ENCODE data around the gene SEMA3F. TPM values are rescaled to one million over a fixed set of nuclear protein-coding genes. Genes with fewer than 3 reads are reported as not detected.

The SEMA3F gene
- total RNA-seq, 1 experiment from 2014 or later, result 1.5 TPM

- in situ Hi-C loops (cut with HindIII; ENCODE audit: low pct_unique_long_range_greater_than_20kb, low sequenced_read_pairs), result no loop called here
- no peak for DNase-seq (ENCODE audit: low read depth, low spot score)
Measured at GRCh38 chr3:50164984-50165909, 10.1 kb downstream of the SEMA3F start.

DNA sequence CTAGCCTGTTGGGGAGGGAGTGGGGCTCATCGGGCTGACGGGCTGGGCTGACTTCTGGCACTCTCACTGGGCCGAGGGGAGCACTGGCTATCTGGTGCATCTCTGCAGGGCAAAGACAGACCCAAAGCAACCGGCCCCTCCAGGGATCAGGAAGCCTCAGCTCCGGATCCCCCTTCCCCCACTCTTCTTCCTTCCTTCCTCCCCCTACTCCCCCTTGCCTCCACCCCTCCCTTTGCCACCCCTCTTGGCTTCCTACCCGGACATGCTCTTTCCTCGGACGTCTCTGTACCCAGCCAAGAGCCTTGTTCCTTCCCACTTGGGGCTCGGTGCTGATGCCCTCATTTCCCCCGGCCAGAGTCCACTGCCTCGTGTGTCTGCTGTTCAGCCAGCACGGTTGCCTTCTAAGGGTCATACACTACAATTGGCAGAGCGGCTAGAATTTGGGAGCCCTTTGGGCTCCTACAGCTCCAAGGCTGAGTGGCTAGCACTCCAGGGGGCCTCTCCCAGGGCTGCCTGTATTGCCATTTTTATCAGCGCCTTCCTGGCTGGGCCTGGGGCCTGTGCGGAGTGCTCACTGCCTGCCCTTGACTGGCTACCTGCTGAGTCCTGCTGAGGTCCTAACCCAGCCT lies 10.9 kb downstream of the SEMA3F start:
- DNase-seq (ENCODE audit: low read depth, low spot score), result no peak
- in situ Hi-C loops (cut with HindIII; ENCODE audit: low pct_unique_long_range_greater_than_20kb, low sequenced_read_pairs), result no loop called here

DNA sequence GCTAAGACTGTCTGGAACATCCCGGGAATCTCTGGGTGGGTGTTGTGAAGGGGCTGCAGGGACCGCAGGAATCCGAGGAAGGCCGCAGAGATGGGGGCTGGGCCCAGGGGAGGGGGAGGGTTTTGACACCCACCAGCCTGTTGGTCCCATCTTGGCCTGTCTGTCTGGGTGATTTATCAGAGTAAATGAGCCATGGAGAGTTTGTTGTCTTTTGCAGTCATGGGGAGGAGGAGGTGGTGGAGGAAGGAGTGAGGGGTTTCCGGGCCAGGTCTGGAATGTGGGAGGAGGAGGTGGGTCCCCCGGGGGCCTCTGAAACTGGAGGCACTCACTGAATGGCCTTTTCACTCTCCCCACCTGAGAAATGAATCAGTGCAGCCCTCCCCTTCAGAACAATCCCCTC lies 11.5 kb downstream of the SEMA3F start:
- DNase-seq (ENCODE audit: low read depth, low spot score), result no peak
- in situ Hi-C loops (cut with HindIII; ENCODE audit: low pct_unique_long_range_greater_than_20kb, low sequenced_read_pairs), result no loop called here

DNA sequence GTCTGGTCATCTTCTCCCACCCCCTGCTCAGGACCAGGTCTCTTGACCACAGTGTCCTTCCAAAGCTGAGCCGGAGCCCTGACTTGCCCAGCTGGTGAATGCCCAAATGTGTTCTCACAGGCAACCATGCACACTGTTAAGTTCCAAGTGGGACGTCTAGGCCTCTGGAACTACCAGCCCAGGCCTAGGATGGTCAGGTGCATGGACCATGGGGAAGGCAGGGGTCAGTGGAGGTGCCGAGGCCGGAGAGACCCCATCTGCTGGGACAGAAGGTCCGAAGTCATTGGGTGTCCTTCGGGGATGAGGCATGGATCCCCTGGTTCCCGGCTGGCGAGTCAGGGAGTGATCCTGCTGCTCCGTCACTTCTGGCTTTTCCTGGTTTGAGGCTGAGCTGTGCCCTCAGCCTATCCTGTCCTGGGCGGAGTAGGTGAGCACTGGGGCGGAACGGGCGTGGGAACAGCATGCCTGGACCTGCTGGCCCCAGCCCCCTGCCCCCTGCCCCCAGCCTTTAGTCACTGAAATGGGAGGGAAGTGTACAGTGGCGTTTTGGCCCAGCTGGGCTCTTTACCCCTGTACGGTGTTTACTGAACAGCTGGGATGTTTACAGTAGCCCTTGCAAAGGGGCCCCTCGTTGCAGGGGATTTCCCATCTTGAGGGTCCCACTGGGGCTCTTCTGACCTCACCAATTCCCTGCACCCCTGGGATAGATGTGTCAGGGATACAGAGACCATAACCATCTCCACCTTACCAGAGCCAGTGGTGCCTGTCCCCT lies 12.1 kb downstream of the SEMA3F start:
- no peak for DNase-seq (ENCODE audit: low read depth, low spot score)
- in situ Hi-C loops (cut with HindIII; ENCODE audit: low pct_unique_long_range_greater_than_20kb, low sequenced_read_pairs), result no loop called here

DNA sequence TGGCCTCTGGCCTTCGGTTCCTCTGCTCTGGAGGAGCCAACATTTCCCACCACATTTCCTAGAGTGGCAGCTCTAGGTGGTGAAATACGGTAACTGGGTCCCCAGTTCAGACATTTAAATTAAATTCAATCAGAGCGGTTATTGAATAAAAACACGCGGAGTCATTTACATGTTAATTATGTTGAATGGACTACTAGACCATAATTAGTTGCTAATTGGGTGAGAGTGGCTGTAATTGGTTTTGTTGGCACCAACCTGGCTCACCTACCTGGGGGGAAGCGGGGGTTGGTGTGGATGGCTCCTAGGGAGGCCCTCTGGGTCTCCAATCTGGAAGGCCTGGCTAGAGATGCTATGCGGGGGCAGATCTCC lies 12.7 kb downstream of the SEMA3F start:
- DNase-seq (ENCODE audit: low read depth, low spot score), result no peak
- in situ Hi-C loops (cut with HindIII; ENCODE audit: low pct_unique_long_range_greater_than_20kb, low sequenced_read_pairs), result no loop called here

DNA sequence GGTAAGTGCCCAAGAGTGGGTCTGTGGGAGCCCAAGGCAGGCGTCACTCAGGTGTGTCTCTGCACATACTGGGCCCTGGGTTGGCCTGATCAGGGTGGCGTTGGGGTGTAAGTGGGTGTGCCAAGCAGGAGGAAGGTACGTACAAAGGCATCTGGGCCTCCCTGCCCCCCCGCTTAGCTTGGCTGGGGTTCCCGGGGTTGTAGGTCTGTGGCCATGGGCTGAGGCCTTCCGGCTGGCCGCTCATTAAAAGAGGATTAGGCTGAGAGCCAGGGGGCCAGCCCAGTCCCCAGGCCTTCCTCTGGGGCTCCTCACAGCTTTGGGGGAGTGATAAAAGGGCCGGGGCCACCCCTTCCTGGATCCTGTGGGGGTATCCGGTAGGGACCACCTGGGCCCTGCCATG lies 13.3 kb downstream of the SEMA3F start:
- in situ Hi-C loops (cut with HindIII; ENCODE audit: low pct_unique_long_range_greater_than_20kb, low sequenced_read_pairs), result no loop called here
- no peak for DNase-seq (ENCODE audit: low read depth, low spot score)

DNA sequence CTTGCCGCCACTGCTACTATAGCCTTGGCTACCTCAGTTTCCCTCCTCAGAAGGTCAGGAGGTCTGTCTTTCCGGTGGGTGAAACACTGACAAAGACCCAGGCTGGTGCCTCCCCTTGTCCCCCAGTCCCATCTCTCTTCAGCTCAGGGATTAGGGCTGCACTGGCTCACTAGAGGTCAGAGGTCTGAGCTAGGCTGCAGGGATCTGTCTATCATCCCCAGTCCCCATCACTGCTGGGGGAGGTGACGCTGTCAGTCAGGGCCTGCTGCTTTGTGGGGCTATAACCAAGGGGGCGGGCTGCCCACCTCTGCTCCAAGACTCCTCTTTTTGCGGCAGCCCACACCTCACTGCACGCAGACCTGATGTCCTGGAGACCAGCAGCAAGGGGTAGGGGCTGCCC lies 13.7 kb downstream of the SEMA3F start:
- no peak for DNase-seq (ENCODE audit: low read depth, low spot score)
- in situ Hi-C loops (cut with HindIII; ENCODE audit: low pct_unique_long_range_greater_than_20kb, low sequenced_read_pairs), result no loop called here

DNA sequence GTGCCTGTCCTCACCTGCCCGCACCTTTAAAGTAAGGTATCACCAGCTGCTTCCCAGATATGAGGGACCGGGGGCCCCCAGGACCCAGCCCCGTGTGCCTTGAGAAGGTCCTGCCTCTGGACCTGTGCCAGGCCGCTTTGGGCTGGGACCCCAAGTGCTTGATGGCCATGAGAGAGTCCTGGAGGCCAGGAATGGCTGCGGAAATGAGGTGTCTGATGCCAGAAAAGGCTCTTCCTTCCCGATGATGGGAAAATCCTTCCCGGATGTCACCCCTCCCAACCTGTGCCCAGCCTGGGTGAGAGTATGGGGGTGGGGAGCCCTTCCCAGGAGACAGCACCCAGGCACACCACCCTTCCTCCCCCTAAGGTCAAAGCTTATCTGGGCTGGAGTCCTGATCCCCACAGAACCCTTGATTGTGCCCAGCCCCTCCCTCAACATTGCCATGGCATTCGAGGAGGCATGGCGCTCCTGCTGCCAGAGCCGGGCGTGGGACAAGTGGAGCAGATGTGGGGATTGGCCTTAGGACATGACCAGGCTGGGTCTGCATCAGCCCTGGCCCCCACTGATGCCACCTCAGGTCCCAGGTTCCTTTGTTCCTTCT lies 14.2 kb downstream of the SEMA3F start:
- no peak for DNase-seq (ENCODE audit: low read depth, low spot score)
- in situ Hi-C loops (cut with HindIII; ENCODE audit: low pct_unique_long_range_greater_than_20kb, low sequenced_read_pairs), result no loop called here

DNA sequence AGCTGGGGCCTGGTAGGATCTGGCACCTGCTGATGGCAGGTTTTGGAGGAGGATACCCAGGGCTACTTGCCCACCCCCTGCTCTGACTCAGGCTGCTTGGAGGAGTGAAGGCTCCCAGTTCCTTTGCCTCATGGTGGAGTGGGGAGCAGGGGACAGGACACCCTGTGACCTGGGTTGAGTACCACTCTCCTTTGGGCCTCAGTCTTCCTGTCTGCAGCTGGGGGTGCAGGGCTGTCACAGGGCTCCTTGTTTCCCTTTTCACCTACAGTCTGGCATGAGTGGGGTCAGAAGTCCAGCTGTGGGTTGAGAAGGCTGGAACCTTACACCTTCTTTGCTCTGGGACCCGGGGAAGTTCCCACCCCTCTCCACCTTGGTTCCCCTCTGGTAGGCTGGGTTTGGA lies 14.7 kb downstream of the SEMA3F start:
- in situ Hi-C loops (cut with HindIII; ENCODE audit: low pct_unique_long_range_greater_than_20kb, low sequenced_read_pairs), result no loop called here
- no peak for DNase-seq (ENCODE audit: low read depth, low spot score)

- in situ Hi-C loops (cut with HindIII; ENCODE audit: low pct_unique_long_range_greater_than_20kb, low sequenced_read_pairs), result no loop called here
- no peak for DNase-seq (ENCODE audit: low read depth, low spot score)
Measured at GRCh38 chr3:50170689-50171088, 15.6 kb downstream of the SEMA3F start.

- in situ Hi-C loops (cut with HindIII; ENCODE audit: low pct_unique_long_range_greater_than_20kb, low sequenced_read_pairs), result no loop called here
- no peak for DNase-seq (ENCODE audit: low read depth, low spot score)
Measured at GRCh38 chr3:50171540-50172301, 16.6 kb downstream of the SEMA3F start.

- no peak for DNase-seq (ENCODE audit: low read depth, low spot score)
- in situ Hi-C loops (cut with HindIII; ENCODE audit: low pct_unique_long_range_greater_than_20kb, low sequenced_read_pairs), result no loop called here
Measured at GRCh38 chr3:50172626-50173220, 17.6 kb downstream of the SEMA3F start.

DNA sequence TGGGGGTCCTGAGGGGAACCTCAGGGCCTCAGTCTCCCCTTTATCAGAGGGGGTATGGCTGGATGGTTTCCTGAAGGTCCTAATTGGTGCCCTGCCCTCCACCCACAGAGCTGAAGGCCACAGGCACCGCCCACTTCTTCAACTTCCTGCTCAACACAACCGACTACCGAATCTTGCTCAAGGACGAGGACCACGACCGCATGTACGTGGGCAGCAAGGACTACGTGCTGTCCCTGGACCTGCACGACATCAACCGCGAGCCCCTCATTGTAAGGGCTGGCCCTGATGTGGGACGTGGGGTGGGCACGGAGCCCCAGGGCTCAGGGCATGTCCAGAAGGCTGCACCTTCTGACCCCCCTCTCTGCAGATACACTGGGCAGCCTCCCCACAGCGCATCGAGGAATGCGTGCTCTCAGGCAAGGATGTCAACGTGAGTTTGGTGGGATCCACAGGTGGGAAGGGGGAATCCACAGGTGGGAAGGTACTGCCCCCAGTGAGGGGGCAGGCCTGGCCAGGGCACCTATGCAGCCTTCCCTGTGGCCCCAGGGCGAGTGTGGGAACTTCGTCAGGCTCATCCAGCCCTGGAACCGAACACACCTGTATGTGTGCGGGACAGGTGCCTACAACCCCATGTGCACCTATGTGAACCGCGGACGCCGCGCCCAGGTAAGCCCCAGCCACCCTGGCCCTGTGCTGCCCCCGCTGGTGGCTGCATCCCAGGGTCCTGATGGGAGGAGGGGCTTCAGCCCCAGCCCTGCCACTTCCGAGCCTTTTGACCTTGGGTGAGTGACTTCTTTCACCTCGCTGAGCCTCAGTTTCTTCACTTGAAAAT lies 18.8 kb downstream of the SEMA3F start:
- no peak for DNase-seq (ENCODE audit: low read depth, low spot score)
- in situ Hi-C loops (cut with HindIII; ENCODE audit: low pct_unique_long_range_greater_than_20kb, low sequenced_read_pairs), result no loop called here

- in situ Hi-C loops (cut with HindIII; ENCODE audit: low pct_unique_long_range_greater_than_20kb, low sequenced_read_pairs), result no loop called here
- no peak for DNase-seq (ENCODE audit: low read depth, low spot score)
Measured at GRCh38 chr3:50174517-50174895, 19.4 kb downstream of the SEMA3F start.

DNA sequence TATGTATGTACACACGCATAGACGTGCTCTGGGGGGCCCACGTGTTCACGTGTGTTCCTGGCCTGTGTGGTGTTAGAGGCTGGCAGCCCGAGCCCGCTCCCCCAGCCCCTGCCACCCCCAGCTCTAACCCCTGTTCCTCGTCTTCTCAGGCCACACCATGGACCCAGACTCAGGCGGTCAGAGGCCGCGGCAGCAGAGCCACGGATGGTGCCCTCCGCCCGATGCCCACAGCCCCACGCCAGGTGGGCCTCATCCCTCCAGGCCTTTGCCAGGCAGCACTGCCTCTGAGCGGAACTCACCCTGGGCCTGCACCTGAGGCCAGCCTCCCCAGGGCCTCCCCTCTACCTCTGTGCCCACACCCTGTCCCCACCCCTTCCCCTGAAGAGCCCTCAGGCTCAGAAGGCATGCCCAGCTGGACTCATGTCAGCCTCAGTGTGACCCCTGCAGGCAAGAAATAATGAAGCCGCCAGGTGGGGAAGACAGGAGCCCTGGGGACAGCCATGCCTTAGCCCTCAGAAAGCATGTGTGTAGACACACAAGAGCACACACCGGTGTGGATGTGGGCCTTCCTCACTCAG lies 19.9 kb downstream of the SEMA3F start:
- in situ Hi-C loops (cut with HindIII; ENCODE audit: low pct_unique_long_range_greater_than_20kb, low sequenced_read_pairs), result no loop called here
- DNase-seq (ENCODE audit: low read depth, low spot score), result no peak

DNA sequence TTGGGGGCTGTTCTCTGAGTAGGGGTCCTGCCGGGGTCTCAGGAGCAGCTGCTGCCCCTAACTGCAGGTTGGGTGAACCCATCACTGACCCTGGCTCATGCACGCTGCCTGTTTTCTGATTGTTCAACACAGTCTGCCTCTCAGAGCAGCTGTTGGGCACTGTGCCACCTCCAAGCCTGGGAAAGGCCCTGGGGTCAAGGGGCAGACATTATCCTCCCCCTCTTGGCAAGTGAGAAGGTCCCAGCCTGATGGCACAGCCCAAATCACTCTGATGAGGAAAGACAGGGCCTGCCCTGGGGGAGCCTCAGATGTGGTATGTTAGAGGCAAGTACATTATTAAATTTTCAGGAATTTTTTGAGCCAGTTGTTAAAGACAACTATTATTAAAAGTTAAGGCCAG lies 22.2 kb downstream of the SEMA3F start:
- DNase-seq (ENCODE audit: low read depth, low spot score), result no peak
- in situ Hi-C loops (cut with HindIII; ENCODE audit: low pct_unique_long_range_greater_than_20kb, low sequenced_read_pairs), result no loop called here

Data from SK-MEL-5 (cell line).